HepG2 (cell line): Measurements from ENCODE around the gene MAMLD1. TPM values are rescaled to one million over a fixed set of nuclear protein-coding genes. Genes with fewer than 3 reads are reported as not detected.

ENCODE experiments used
- EP300 ChIP-seq, 3 experiments: sonication (generic) in 1 of 3; formaldehyde crosslinking in 1 of 3; IDR thresholded peaks; 2 replicates each; pipeline versions ENCODE4 v1.5.1 to v1.6.1; 2011 to 2020; ENCODE audit warnings: low read depth in 2 of 3, low read length in 2 of 3, borderline replicate concordance in 1 of 3, improper control_type of control experiment in 1 of 3, mild to moderate bottlenecking in 1 of 3, missing genetic modification reagents in 1 of 3, moderate library complexity in 1 of 3
- FOXA1 ChIP-seq, 2 experiments: fragments of 450-650 bp in 1 of 2; sonication (generic) in 1 of 2; formaldehyde crosslinking in 1 of 2; IDR thresholded peaks; 2 replicates each; pipeline versions ENCODE4 v1.4.0 to v1.6.1; 2016 to 2020; ENCODE audit warnings: missing genetic modification reagents in 1 of 2
- FOXC1 ChIP-seq: sonication (generic); formaldehyde crosslinking; IDR thresholded peaks from 2 replicates; pipeline ENCODE4 v1.8.0; 2022; ENCODE audit warnings: mild to moderate bottlenecking, missing genetic modification reagents, borderline replicate concordance
- KLF16 ChIP-seq, 2 experiments: sonication (generic) in 1 of 2; formaldehyde crosslinking in 1 of 2; IDR thresholded peaks; 2 replicates each; pipeline versions ENCODE4 v1.6.1 to v1.8.0; 2016 to 2023; ENCODE audit warnings: missing genetic modification reagents in 2 of 2, missing compliant biosample characterization in 1 of 2
- LBX2 ChIP-seq: sonication (generic); formaldehyde crosslinking; IDR thresholded peaks from 2 replicates; pipeline ENCODE4 v1.5.0; 2020; ENCODE audit warnings: missing genetic modification reagents, mild to moderate bottlenecking, borderline replicate concordance
- MBNL3 ChIP-seq: fragments of 250-450 bp; sonication (Bioruptor Pico); conservative IDR thresholded peaks from 2 replicates; pipeline ENCODE4 v1.8.0; 2022; ENCODE audit warnings: mild to moderate bottlenecking, inconsistent platforms
- NFIB ChIP-seq: sonication (generic); formaldehyde crosslinking; IDR thresholded peaks from 2 replicates; pipeline ENCODE4 v1.9.0; 2021; ENCODE audit warnings: missing genetic modification reagents, mild to moderate bottlenecking, borderline replicate concordance
- SETDB1 ChIP-seq: sonication (generic); formaldehyde crosslinking; IDR thresholded peaks from 2 replicates; pipeline ENCODE4 v1.5.1; 2020; ENCODE audit warnings: missing genetic modification reagents, mild to moderate bottlenecking, borderline replicate concordance
- TFDP2 ChIP-seq: sonication (generic); formaldehyde crosslinking; IDR thresholded peaks from 2 replicates; pipeline ENCODE4 v1.4.0; 2020; ENCODE audit warnings: missing genetic modification reagents
- TOPORS ChIP-seq: sonication (generic); formaldehyde crosslinking; IDR thresholded peaks from 2 replicates; pipeline ENCODE4 v1.8.0; 2023; ENCODE audit warnings: mild to moderate bottlenecking, missing genetic modification reagents
- ZBTB7B ChIP-seq: sonication (generic); formaldehyde crosslinking; IDR thresholded peaks from 2 replicates; pipeline ENCODE4 v1.4.0; 2020; ENCODE audit warnings: missing genetic modification reagents
- ZNF256 ChIP-seq: sonication (generic); formaldehyde crosslinking; conservative IDR thresholded peaks from 2 replicates; pipeline ENCODE4 v1.4.0; 2020; ENCODE audit warnings: missing genetic modification reagents
- ZNF274 ChIP-seq: sonication (generic); formaldehyde crosslinking; IDR thresholded peaks from 2 replicates; pipeline ENCODE4 v1.5.1; 2020; ENCODE audit warnings: mild to moderate bottlenecking, missing genetic modification reagents
- ZNF382 ChIP-seq: sonication (generic); formaldehyde crosslinking; IDR thresholded peaks from 2 replicates; pipeline ENCODE4 v1.5.0; 2020; ENCODE audit warnings: missing genetic modification reagents, mild to moderate bottlenecking, borderline replicate concordance
- ZNF432 ChIP-seq: sonication (generic); formaldehyde crosslinking; IDR thresholded peaks from 2 replicates; pipeline ENCODE4 v1.5.0; 2020; ENCODE audit warnings: missing genetic modification reagents, mild to moderate bottlenecking, borderline replicate concordance
- ZNF496 ChIP-seq: sonication (generic); formaldehyde crosslinking; IDR thresholded peaks from 2 replicates; pipeline ENCODE4 v1.8.1; 2023; ENCODE audit warnings: mild to moderate bottlenecking, moderate library complexity, missing genetic modification reagents; ENCODE audit not compliant: insufficient replicate concordance
- ZNF546 ChIP-seq: sonication (generic); formaldehyde crosslinking; conservative IDR thresholded peaks from 2 replicates; pipeline ENCODE4 v1.8.1; 2023; ENCODE audit warnings: mild to moderate bottlenecking, missing genetic modification reagents
- ZNF574 ChIP-seq: sonication (generic); formaldehyde crosslinking; IDR thresholded peaks from 2 replicates; pipeline ENCODE4 v1.4.0; 2020; ENCODE audit warnings: missing genetic modification reagents
- ZNF687 ChIP-seq: sonication (generic); formaldehyde crosslinking; IDR thresholded peaks from 2 replicates; pipeline ENCODE4 v1.5.1; 2020; ENCODE audit warnings: mild to moderate bottlenecking, missing genetic modification reagents, moderate library complexity
- ZNF761 ChIP-seq: sonication (generic); formaldehyde crosslinking; conservative IDR thresholded peaks from 2 replicates; pipeline ENCODE4 v1.4.0; 2020; ENCODE audit warnings: mild to moderate bottlenecking, missing genetic modification reagents
- polyA plus RNA-seq, 8 experiments: library from polyadenylated mRNA; depleted of rRNA in 3 of 8; stranded (reverse) in 7 of 8; unstranded in 1 of 8; fragments of >200 nt; fragmentation: Illumina TruSeq in 4 of 8; extraction: Trizol in 4 of 8; gene quantifications; 2 replicates each; pipeline versions ENCODE4 v1.2.1 to v1.2.3, GENCODE V29; 2011 to 2016; ENCODE audit warnings: low read depth in 4 of 8, missing spikeins in 1 of 8, mixed read lengths in 1 of 8; ENCODE audit not compliant: insufficient read depth in 1 of 8
- total RNA-seq, 5 experiments: library from RNA; depleted of rRNA; stranded (reverse); fragments of >200 nt; fragmentation: Illumina TruSeq; extraction: Trizol; gene quantifications; 2 replicates each; pipeline ENCODE4 v1.2.3, GENCODE V29; 2016; ENCODE audit warnings: low read depth in 1 of 5

Gene MAMLD1
- total and polyA plus RNA-seq, 2 of the 13 experiments (the other 11 are each of a cell fraction or from before 2014, with no cell fraction given), result not detected

- TF ChIP-seq ZNF574 (CRISPR knock-in tag) (no peak), ZNF274 (CRISPR knock-in tag) (no peak), LBX2 (CRISPR knock-in tag) (peak; percentile 75; the same call in 1 of the 2 replicates), NFIB (CRISPR knock-in tag) (no peak), TFDP2 (CRISPR knock-in tag) (peak; percentile 58), ZNF546 (CRISPR knock-in tag) (no peak), ZNF382 (no peak), ZNF496 (CRISPR knock-in tag) (no peak), KLF16 (CRISPR knock-in tag; IDR thresholded peaks at IDR 0.05) (no peak), SETDB1 (CRISPR knock-in tag) (no peak), FOXA1 (IDR thresholded peaks at IDR 0.05) (no peak), FOXA1 (CRISPR knock-in tag; IDR thresholded peaks at IDR 0.05) (no peak), ZNF761 (CRISPR knock-in tag) (no peak), TOPORS (no peak), ZNF687 (CRISPR knock-in tag) (peak; percentile 97), ZBTB7B (CRISPR knock-in tag) (0 out of 2 replicates have a peak, but pooled peaks have one; percentile 28), ZNF256 (CRISPR knock-in tag) (no peak), EP300 (IDR thresholded peaks at IDR 0.05; ENCODE audit: low read depth in 2 of 2, low read length in 2 of 2) (no peak), EP300 (CRISPR knock-in tag; IDR thresholded peaks at IDR 0.05; ENCODE audit: borderline replicate concordance) (no peak), ZNF432 (no peak), MBNL3 (CRISPR knock-in tag) (no peak), FOXC1 (CRISPR knock-in tag) (no peak)
Observed at GRCh38 chrX:150547375-150548115, 184.4 kb downstream of the MAMLD1 start (continued).
